ENCODE measurements around the gene CLTC.
"Not testable (repeated sequence)": the region's sequence is repeated elsewhere in the genome, so short reads cannot be mapped to it uniquely, and the experiment has no call there.

Gene CLTC

DNA sequence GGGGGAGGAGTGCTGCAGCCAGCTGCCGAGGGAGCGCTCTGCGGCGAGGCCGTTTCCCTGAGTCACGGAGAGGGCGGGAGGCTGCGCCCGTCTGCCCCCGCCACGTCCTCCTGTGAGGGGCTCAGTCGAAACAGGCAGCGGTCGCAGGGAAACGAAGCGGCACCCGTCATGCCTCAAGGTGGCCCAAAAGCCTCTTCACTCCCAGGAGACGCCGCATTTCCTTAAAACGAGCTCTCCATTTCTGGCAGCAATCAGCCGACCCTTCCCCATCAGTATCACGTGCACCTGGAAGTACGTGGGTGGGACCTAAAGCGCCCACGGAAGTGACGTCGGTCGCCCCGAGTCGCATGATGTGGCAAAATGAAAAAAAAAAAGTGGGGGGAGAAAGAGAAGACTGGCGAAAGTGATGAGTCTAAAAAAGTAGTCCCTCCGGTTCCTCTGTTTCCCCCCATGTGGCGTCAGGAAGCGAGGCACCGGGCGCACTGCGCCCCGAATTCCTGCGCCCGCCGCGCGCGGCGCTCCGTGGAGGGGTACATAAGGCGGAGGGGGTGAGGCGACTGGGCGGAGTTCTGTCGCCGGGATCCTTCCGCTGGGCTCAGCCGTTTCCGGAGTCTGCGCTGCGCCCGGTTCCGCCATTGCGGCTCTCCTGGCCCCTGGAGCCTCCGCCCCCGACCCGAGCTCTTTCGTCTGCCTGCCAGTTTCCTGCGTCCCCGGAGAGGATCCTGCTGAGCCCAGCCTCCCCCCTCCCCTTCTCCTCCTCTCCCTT lies at the start of gene CLTC:
Gene CLTC, plus strand, starts transcription at position 598 of the 766 bp plus-strand sequence. CDS start 237 bp downstream, outside the sequence.
- DNase-seq, result peak; percentile 95

DNA sequence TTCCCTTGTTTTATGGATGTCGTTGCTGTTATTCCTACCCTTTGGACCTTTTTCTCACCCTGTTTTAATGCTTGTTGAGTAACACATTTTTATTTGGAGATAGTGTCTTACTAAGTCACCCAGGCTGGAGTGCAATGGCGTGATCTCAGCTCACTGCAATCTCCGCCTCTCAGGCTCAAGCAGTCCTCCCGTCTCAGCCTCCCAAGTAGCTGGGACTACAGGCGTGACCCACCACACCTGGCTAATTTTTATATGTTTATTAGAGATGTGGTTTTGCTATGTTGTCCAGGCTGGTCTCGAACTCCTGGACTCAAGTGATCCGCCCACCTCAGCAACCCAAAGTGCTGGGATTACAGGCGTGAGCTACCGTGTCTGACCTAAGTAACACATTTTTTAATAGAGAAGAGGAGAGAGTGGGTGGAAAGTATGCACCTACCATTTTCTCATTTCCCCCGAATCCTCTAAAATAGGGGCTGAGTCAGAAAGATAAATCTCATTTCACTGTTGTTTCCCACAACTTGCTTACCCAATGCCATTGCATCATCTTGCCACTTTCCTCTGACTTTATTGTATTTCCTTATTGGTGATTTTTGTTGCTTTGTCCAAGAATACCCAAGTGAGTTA lies 47.3 kb upstream of the CLTC start:
- DNase-seq, result no peak

DNA sequence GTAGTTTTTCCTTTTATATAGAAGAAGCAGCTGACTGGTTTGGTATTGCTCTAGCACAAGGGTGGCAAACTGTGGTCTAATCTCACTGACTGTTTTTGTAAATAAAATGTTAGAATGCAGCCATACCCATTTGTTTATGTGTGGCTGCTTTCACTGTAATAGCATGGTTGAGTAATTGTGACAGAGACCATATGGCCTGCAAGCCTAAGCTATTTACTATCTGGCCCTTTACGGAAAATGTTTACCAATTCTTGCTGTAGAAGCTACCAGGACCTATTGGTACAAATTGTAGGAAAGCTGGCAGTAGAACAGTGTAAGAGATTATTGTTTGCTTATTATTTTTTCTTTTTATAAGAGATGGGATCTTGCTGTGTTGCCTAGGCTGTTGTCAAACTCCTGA lies 35.5 kb upstream of the CLTC start:
- DNase-seq, result not testable (repeated sequence)

DNA sequence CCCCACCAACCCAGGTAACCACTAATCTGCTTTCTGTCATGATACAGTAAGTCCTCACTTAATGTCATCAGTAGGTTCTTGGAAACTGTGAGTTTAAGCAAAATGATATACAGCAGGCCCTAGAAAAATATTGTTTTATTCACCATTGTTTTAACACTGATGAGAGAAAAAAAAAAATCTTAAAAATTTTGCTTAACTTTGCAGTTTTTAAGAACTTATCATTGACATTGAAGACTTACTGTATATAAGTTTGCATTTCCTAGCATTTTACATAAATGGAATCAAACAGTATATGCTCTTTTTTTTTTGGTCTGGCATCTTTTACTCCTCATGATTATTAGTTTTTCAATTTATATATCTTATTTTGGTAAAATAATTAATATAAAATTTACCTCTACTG lies 19.5 kb upstream of the CLTC start:
- no peak for DNase-seq

DNA sequence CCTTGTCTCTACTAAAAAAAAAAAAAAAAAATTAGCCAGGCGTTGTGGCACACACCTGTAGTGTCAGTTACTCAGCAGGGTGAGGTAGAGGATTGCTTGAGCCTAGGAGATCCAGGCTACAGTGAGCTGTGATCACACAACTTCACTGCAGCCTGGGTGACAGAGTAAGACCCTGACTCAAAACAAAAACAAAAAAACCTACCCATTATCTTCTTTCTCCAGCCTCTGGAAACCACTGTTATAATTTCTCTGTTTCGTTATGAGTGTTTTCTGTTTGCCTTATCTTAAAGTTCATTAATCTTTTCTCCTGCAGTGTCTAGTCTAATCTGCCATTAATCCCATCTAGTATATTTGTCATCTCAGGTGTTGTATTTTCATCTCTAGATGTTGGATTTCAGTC lies 18.6 kb upstream of the CLTC start:
- no peak for DNase-seq

DNA sequence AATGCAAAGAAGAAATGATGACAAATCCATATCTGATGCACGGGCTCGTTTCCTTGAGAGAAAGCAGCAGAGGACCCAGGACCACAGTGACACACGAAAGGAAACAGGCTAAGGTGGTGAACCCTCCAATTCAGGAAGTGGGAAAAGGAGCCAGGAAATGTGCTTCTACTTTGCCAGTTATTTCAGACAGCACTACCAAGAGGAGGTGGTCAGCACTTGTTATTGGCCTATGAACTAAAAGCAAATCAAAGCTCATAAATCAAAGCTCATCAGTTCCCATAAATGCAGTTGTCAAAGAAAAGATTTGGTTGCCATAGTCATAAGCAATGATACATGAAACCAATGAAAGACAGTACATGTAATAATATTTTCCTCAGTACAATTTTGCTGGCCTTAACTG lies 12.6 kb upstream of the CLTC start:
- no peak for DNase-seq

DNA sequence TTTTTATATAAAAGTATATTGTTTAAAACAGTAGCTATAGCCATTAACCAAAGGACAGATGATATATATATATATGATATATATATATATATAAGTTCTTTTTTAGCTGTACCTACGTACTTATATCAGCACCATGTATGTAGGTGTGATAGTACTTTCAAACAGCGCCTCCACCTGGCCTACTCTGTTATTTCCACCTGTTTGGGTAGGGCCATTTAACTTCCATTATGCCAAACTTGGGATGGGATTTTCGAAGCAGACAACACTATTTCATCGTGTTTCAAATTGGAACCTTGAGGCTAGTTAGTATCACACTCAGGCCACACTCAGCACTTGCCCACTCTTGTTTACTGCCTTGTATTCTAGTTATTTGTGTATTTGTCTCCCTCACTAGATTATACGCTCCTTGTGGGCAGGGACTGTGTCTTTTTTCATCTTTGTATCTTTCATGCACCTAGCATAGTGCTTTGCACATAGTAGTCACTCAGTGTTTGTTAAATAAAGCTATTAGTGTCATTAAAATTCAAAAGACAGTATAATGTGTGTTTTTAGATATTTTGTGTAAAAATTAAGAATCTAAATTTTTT lies 11.8 kb upstream of the CLTC start:
- no peak for DNase-seq

DNA sequence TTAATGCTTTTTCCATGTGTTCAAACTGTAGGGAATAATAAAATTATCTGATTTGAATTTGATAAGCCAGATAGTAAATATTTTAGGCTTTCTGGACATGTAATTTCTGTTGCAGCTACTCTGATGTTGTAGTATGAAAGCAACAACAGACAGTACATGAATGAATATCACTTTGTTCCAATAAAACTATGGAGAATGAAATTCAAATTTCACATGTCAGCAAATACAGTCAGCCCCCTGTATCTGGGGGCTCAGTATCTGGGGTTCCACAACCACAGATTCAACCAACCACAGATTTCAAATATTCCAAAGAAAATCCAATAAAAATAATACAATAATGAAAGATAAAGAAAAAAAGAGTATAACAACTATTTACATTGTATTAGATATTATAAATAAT lies 8.2 kb upstream of the CLTC start:
- no peak for DNase-seq

DNA sequence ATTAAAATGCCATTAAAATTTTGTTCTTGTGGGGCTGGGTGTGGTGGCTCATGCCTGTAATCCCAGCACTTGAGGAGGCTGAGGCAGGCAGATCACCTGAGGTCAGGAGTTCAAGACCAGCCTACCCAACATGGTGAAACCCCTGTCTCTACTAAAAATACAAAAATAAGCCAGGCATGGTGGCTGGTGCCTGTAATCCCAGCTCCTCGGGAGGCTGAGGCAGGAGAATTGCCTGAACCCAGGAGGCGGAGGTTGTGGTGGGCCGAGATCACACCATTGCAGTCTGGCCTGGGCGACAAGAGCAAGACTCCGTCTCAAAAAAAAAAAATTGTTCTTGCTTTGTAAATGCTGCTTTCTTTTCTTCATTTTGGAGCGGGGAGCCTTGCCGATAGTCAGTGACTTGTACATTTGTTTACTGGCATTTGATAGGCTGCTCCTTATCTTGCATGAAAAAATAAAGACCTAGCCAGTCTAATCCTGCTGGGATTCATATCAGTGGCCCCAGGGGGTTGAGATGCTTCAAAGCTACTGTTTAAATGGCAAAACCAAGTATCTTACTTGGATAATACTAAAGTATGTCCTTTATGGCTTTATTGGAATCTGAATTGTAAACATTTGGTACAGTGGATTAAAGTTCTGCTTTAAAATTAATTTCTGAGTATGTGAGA lies 3.3 kb upstream of the CLTC start:
- DNase-seq, result no peak

DNA sequence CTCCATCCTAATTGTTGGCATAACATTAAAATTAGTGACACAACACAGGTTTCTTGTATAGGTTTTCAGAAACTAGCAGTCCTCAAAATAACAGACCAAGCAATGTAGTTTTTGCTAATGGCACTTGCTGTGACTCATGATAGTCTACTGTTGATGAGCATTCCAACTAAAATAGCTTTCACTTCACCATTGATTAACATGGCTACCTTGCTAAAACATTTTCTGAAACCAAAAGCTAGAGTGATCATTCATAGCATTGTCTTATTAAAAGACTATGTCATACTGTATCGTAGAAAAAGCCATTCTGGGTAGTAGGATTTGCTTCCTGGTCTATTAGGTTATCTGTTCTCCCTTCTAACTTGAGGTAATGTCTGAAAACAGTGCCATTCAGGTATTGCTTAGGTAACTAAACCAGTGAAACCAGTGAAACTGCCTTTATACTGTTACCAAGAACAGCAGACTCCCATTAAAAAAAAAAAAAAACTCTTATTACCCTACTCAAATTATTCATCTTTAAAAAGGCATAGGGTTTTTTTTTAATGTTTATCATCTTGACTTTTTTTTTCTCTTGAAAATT lies 2.5 kb upstream of the CLTC start:
- DNase-seq, result no peak

DNA sequence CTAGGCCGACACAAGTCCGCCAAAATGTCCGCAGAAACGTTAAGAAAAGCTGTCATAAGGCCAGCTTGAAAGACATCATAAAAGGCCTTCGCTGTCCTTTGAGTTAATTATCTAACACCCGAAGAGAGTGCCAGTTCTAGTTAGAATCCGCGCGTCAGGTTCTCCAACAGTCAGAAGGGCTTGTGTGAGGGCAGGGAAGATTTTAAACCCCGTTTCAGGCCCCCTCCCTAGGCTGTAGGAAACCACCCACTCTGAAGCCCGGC lies 729 bp upstream of the CLTC start:
- DNase-seq, result no peak

DNA sequence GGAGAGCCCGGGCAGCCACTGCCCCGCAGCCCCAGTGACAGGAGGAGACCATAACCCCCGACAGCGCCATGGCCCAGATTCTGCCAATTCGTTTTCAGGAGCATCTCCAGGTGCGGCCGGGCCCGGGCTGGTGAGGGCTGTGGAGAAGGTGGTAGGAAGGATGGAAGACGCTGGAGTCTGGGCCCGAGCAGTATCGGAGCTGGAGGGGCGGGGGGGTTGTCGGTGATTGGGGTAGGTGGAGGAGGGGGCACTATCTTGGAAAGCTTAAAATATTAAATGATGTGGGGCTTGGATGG lies 317 bp downstream of the CLTC start:
- DNase-seq, result no peak

DNA sequence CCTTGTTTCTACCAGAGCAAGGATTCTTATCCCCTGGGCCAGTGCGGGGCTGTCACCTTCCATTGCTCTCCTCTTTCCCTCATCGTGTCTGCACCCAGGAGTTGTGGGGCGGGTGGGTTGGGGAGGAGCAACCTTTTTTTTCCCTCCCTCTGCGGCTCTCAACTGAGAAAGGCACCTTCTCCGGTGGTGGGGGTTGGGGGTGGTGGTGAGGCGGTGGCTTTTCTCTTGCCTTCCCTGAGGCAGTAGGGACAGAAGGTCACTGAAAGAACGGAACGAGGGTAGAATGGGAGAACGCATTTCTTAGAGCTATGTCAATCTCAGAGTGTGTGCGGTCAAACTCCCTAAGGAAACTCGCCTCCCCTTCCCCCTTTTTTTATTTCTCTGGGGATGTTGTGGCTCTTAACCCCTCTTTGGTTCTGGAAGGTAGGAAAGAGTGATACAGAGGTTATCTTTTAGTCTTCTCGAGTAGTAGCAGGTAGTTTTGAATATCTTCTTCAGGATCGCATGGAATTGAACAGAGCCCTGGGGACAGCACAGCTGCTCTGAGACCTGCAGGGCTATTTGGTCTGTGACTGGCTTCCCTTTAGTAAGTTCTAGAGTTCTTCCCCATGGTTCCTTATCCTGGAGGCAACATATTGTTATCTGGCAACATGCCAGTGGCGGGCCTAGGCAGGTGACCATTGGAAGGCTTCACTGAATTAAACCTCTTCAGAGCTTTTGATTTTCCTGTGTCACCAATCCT lies 994 bp downstream of the CLTC start:
- peak; percentile 9 for DNase-seq

DNA sequence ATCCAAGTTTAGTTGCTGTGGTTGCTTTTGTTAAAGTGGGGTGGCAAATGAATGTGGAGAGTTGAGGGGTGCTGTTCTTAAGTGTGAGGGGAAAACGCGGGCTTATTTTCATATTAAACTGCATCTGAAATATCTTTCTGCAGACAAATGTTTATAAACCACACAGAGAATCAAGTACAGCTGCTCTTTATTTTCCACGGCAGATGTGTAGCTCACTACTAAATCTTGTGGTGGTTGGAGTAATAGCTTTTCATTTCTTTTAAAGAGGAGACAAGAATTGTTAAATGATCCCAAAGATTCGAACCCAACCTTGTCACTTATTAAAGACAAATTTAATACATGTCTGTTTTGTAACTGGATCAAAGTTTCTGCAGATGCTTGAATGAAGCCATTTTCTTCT lies 2.1 kb downstream of the CLTC start:
- DNase-seq, result no peak

DNA sequence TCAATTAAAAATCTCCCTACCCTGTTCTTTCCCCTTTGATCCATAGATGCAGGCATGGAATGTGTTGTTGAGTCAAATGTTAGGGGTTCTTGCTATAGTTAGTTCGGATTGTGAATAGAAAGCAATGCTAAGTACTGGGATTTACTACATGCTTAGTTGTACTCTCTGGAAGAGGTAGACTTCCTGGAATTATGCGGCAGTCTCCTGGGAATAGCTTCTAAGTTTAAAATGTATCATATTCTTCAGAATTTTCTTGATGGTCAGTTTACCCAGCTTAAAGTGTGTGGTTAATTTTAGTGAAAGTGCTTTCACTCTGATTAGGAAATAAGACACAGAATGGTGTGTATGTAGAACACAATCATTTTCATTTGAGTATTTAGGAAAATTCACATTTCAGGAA lies 3.5 kb downstream of the CLTC start:
- DNase-seq, result no peak

DNA sequence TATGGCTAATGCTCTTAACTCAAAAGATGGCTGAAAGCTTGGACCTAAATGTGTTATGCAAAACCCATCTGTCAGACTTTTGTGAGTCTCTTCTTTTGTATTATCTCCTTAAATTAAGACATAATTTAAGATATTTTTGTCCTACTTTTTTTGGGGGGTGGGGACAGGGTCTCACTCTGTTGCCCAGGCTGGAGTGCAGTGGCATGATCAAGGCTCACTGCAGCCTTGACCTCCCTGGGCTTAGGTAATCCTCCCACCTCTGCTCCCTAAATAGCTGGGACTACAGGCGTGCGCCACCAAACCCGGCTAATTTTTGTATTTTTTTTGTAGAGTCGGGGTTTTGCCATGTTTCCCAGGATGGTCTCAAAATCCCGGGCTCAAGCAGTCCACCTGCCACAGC lies 7.1 kb downstream of the CLTC start:
- no peak for DNase-seq

DNA sequence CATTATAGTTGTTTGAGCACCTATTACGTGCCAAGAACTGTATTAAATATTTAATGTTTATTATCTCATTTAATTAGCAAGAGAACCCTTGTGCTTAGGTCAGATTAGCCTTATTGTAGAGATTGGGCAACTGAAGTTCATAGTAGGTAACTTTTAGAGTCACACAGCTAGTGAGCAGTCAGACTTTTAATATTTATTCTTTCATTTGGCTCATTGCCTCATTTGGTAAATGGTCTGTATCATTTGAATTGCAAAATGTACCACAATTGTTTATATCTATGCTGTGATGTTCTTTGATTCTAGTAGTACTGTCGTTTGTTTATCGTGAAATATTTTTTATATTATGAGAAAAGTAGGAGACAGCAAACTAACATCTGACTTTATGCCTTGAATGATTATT lies 7.6 kb downstream of the CLTC start:
- no peak for DNase-seq

DNA sequence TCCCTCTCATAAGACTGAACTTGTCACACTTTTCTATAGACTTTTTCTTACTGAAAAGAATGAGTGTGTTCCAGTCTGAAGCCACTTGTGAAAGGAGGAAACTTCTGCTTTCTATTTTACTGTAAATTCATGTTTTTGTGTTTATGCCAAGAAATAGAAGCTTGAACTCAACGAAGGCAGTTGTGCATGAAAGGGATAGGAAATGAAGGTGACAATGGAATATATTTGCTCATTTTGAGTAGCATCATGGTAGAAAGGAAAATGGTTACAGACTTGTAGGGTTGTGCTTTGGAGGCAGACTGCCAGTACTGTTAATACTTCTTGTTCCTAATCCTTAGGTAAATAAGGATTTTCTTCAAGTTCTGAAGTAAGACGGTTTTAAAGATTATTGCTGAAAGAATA lies 8.1 kb downstream of the CLTC start:
- no peak for DNase-seq

DNA sequence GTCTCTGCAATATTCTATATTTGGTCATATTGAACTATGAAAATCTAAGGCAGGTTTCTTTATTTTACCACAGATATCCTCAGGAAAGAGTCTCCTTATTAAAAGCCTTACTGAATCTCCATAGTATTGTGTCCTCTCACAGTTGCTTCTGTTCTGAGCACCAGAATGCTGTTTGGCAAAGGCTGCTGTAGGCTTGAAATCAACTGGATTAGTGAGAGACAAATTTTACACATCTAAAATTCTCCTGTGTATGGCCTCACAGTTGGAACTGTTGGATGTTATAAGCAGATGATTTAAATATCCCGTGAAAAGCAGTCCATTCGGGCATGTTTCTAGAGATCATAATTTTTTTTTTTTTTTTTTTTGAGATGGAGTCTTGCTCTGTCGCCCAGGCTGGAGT lies 9.5 kb downstream of the CLTC start:
- DNase-seq, result no peak

DNA sequence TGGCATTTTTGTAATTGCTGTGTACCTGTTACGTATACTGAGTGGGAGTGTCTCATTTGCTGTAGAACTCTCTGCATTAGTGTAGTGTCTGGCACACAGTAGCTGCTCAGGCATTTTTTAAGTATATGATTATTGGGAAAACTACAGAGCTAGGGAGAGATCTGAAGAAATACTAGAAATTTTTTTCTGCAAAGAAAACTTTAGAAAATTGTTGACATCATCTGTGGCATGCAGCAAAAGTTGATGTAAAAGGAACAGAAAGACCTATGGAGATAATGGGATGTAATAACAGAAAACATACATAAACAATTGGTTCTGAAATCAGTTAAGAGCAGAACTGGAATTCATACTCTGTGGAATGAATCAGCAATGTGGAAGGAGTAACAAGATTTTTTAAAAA lies 11.6 kb downstream of the CLTC start:
- DNase-seq, result no peak

DNA sequence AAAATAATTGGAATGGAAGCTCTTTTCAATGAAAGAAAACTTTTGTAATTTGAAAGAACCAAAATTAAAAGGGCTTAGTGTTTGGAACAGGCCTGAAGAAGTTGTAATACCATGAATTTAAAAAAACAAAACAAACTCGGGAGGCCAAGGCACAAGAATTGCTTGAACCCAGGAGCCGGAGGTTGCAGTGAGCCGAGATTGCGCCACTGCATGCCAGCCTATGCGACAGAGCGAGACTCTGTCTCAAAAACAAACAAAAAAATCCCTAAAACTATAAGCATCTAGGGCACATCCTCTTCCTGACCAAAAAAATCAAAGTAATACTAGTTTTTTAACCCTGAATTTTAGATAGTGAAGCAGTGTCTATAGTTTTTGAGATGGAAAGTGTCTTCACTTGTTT lies 12.7 kb downstream of the CLTC start:
- no peak for DNase-seq

DNA sequence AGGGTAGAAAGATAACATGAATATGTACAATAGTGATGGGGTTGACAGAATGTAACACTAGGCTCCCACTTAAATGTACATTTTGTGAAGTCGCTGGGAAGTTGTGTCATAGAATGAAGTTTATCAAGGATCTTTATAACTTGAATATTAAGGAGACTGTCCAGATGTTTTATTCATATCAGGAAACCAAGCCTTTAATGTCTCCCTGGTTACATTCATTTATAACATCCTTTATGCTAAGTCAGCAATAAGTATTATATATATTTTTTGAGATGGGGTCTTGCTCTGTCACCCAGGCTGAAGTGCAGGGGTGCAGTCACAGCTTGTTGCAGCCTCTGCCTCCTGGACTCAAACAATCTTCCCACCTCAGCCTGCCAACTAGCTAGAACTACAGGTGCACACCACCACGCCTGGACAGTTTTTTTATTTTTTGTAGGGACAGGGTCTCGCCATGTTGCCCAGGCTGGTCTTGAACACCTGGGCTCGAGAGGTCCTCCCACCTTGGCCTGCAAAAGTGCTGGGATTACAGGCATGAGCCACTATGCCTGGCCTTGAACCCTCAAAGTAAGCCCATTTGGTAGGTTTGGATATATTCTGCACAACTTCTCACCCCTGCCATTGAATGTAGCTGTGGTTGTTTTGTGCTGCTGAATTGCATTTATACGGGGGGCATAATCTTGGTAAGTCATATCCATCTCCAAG lies 14.1 kb downstream of the CLTC start:
- no peak for DNase-seq
